NB4 (cell line): Measurements from ENCODE around the gene PDE4D.

Experiments used
- TF ChIP-seq, protein P1 (sequence below): IDR thresholded peaks from one replicate; pipeline ENCODE4 v1.5.1; 2012; ENCODE audit warnings: low read depth, low read length
- TF ChIP-seq, protein P2 (sequence below): IDR thresholded peaks from 2 replicates; pipeline ENCODE4 v1.6.1; 2011; ENCODE audit warnings: low read depth, low read length

GRCh38 chr5:59142138-59142537, 751.4 kb downstream of the PDE4D start:
- TF ChIP-seq, protein P1, sequence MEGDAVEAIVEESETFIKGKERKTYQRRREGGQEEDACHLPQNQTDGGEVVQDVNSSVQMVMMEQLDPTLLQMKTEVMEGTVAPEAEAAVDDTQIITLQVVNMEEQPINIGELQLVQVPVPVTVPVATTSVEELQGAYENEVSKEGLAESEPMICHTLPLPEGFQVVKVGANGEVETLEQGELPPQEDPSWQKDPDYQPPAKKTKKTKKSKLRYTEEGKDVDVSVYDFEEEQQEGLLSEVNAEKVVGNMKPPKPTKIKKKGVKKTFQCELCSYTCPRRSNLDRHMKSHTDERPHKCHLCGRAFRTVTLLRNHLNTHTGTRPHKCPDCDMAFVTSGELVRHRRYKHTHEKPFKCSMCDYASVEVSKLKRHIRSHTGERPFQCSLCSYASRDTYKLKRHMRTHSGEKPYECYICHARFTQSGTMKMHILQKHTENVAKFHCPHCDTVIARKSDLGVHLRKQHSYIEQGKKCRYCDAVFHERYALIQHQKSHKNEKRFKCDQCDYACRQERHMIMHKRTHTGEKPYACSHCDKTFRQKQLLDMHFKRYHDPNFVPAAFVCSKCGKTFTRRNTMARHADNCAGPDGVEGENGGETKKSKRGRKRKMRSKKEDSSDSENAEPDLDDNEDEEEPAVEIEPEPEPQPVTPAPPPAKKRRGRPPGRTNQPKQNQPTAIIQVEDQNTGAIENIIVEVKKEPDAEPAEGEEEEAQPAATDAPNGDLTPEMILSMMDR = no peak
- TF ChIP-seq, protein P2, sequence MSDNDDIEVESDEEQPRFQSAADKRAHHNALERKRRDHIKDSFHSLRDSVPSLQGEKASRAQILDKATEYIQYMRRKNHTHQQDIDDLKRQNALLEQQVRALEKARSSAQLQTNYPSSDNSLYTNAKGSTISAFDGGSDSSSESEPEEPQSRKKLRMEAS = no peak
